Renal cortical epithelial cell (primary cell): Measurements from ENCODE around the gene PRKAB1. TPM values are rescaled to one million over a fixed set of nuclear protein-coding genes. Genes with fewer than 3 reads are reported as not detected.
"Not testable (repeated sequence)": the region's sequence is repeated elsewhere in the genome, so short reads cannot be mapped to it uniquely, and the experiment has no call there.

Experiments
- DNase-seq: peaks from one replicate; pipeline ENCODE4 v3.0.0-alpha.2; 2011; ENCODE audit warnings: low read depth
- total RNA-seq: library from RNA; depleted of rRNA; stranded (reverse); fragments of >200 nt; gene quantifications from 2 replicates; pipeline ENCODE4 v1.2.3, GENCODE V29; 2014

Gene PRKAB1
- total RNA-seq, 1 donor from 2014 or later, result 52.6 TPM

DNA sequence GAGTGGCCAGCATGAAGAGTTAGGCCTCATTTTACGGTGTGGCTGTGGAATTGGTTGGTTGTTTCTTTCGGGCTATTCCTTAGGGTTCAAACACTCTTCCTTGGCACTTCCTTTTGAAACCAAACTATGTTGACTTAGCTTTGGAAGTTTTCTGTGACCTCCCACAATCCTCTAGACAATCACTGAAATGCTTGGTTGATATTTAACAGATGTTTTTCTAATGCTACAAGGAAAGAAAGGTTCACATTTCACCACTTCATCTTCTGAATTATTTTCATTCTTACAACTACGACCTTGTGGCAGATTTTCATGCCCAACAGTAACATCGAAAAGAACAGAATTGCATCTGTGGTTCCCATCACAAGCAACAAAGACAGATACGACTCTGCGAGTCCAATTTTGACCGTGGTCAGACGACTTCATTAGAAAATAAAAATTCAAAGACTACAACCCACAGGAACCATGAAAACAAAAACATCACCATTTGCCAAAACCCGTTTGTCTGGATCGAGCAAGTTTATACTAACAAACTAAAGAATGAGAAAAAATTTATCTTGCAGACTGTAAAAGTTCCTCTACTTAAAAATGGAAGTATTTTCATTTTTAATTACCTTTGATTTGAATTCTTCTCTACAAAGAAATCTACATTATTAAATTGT, 16.9 kb downstream of the PRKAB1 start:
- DNase-seq, result peak; percentile 95

DNA sequence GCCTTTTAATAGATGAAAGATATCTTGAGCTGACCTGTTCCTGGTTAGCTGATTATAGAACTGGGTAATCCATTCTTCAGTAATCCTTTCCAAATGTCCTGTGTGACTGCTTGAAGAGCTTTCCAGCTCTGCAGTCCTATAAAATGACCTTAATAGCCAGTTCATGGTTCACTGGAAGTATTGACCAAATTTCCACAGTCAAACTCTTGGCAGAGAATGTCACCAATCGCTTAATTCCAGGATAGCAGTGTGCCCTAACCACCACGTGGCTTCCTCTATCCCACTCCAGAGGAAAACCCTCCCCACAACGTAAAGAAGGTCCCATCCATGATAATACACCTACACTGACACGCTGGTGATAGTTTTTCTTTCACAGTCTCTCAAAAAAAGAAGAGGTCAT, 17.4 kb downstream of the PRKAB1 start:
- peak; percentile 59 for DNase-seq

DNA sequence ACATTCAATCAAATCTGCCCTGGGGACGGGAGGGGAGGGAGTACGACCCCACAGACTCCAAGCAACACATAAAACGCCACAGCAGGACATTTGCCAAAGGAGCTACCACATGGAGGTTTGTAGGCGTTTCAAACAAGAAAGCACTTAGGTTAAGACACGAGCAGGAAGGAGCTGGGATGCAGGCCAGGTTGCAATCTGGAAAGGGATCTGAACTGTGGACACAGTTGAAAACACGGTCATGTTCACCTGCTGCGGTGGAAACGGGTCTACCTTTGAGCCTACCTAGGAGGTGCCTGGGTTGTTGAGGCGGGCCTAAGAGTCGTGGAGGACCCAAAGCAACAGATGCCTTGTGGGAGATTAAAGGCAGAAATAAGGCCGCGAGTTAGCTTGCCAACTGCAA, 18.4 kb downstream of the PRKAB1 start:
- DNase-seq, result no peak

- no peak for DNase-seq
Measured at GRCh38 chr12:119686776-119687175, 18.8 kb downstream of the PRKAB1 start.

- DNase-seq, result no peak
Measured at GRCh38 chr12:119687406-119687805, 19.5 kb downstream of the PRKAB1 start.

GRCh38 chr12:119687879-119688278, 19.9 kb downstream of the PRKAB1 start:
- DNase-seq, result no peak

GRCh38 chr12:119689935-119690500, 22.1 kb downstream of the PRKAB1 start:
- no peak for DNase-seq

- DNase-seq, result peak; percentile 59
Measured at GRCh38 chr12:119691202-119691810, 23.4 kb downstream of the PRKAB1 start.

DNA sequence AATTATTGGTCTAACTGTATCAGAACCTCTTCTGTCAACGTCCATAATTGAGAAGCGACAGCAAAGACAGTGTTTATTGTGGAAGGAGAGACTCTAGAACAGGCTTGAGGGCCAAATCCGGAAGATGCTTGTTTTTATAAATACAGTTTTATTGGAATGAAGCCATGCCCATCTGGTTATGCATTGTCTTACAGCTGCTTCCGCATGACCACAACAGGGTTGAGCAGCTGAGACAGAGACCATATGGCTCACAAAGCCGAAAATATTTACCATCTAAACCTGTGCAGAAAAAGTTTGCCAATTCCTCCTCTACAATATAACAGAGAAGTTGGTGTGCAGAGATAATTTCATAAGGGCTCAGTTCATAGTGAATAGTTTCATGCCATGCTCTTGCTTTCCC, 24.5 kb downstream of the PRKAB1 start:
- no peak for DNase-seq

DNA sequence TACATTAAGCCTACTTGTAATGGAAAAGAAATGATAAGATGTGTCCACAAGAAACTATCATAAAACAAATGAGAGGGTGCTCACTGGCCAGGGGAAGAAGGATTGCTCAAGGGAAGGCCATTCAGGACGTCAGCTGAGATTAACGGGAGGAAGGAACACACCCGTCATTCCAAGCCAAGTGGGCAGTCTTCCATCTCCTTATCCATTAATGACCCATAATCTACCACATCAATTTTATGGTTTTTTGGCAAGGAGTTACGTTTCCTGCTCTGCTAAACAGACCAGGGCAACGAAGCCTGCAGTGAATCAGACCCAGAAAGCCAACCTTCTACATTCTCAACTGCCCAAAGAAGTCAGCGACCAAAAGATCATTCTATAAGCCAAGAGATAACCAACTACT, 25.1 kb downstream of the PRKAB1 start:
- DNase-seq, result peak; percentile 98

GRCh38 chr12:119693511-119693910, 25.6 kb downstream of the PRKAB1 start:
- DNase-seq, result peak; percentile 62

- DNase-seq, result no peak
Measured at GRCh38 chr12:119694111-119694510, 26.2 kb downstream of the PRKAB1 start.

GRCh38 chr12:119695034-119695433, 27.1 kb downstream of the PRKAB1 start:
- DNase-seq, result peak; percentile 39

- no peak for DNase-seq
Measured at GRCh38 chr12:119696943-119697342, 29.0 kb downstream of the PRKAB1 start.

DNA sequence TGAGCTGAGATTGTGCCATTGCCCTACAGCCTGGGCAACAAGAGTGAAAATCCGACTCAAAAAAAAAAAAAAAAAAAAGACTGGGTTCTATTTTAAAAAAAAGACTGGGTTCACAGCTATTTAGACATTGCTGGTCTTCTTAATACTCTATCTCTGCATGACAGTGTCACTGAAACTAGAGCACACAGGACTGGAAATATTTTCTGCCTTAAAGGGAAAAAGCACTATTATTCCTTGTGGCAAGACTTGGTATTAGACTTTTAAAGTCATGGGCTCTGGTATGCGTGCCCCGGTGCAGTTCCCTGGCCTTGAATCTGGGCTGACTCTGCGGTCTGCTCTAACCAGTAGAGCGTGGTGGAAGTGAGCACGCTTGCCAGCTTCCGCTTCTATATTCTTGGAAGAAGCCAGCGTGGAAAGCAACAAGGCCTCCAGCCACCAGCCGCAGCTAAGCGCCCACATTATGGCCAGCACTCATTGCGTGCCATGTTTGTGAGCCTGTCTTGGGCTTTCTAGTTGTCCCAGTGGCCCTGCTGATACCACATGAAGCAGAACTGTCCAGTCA, 31.3 kb downstream of the PRKAB1 start:
- DNase-seq, result peak; percentile 97

DNA sequence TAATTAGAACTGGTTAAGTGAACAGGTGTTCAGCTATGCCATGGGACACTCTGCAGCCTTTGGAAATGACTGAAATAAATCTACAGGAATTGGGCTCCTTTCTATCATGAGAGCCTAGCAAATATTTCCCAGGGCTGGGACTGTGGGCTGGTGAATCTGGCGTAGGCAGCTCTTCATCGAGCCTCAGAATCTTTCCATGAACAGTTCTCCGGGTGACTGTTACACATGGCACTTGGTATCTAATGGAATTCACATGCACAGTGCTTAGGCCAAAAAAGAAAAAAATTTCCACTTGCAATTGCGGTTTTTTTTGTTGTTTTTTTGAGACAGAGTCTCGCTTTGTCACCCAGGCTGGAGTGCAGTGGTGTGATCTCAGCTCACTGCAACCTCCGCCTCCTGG, 32.1 kb downstream of the PRKAB1 start:
- DNase-seq, result no peak

- DNase-seq, result peak; percentile 48
Measured at GRCh38 chr12:119704065-119704747, 36.3 kb downstream of the PRKAB1 start.

- no peak for DNase-seq
Measured at GRCh38 chr12:119705182-119705581, 37.2 kb downstream of the PRKAB1 start.

DNA sequence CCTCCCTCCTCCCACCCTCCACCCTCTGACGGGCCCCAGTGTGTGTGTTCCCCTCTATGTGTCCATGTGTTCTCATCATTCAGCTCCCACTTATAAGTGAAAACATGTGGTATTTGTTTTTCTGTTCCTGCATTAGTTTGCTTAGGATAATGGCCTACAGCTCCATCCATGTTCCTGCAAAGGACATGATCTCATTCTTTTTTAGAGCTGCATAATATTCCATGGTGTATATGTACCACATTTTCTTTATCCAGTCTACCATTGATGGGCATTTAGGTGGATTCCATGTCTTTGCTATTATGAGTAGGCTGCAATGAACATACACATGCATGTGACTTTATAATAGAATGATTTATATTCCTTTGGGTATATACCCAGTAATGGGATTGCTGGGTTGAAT, 38.5 kb downstream of the PRKAB1 start:
- not testable (repeated sequence) for DNase-seq

DNA sequence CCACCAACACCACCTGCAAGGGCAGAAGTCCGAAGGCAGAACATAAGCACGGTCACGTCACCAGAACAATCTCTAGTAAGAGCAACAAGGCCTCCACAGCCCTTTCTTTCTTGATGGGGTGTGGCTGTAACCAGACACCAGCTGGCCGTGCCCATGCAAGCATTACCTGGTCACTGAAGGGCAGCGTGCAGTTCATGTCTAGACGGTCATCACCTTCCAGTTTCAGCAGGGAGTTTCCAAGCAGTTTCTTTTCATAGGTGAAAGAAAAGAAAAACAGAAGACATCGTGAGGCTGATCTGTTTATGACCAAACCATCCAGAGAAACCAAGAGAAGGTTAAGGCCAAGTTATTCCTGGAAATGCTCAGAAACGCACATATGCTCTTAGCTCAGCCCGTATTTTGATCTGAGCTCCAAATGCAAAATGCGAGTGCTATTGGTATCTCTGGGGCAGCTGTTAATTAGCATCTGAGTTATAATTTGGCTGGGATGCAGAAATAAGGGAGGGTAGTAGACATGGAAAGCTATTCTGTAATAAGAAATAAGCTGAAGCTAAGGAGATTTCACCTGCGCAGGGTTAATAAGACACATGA, 42.5 kb downstream of the PRKAB1 start:
- DNase-seq, result peak; percentile 97

GRCh38 chr12:119710965-119711551, 43.1 kb downstream of the PRKAB1 start:
- peak; percentile 75 for DNase-seq

DNA sequence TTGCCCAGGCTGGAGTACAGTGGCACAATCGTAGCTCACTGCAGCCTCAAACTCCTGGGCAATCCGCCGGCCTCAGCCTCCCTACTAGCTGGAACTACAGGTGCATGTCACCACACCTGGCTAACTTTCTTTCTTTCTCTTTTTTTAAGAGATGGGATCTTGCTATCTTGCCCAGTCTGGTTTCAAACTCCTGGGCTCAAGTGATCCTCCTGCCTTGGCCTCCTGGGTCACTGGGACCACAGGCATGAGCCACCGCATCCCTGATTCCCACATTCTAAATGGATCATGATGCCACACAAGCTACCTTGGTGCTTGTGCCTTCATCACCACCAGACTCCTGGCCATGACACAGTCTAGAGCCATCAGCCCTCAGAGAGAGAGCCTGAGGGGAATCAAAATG, 43.8 kb downstream of the PRKAB1 start:
- DNase-seq, result no peak
